Neural cell (in vitro differentiated cells): Measurements from ENCODE around the gene MED20. TPM values are rescaled to one million over a fixed set of nuclear protein-coding genes. Genes with fewer than 3 reads are reported as not detected.

Experiments used
- H2AFZ ChIP-seq: fragments of 200-600, 300-800 bp; sonication (generic), shearing (Covaris generic); 2 replicates; pipeline ENCODE4 v1.6.0; 2014; ENCODE audit warnings: low read depth, mild to moderate bottlenecking, antibody characterized with exemption, low read length, moderate library complexity
- H3F3A ChIP-seq: fragments of 200-600 bp; shearing (Covaris generic); 2 replicates; pipeline ENCODE4 v1.6.1; 2016; ENCODE audit warnings: mild to moderate bottlenecking, moderate library complexity, mixed read lengths, antibody characterized with exemption, low read length; ENCODE audit not compliant: insufficient read depth, poor library complexity, severe bottlenecking
- H3K27ac ChIP-seq: fragments of 200-600, 300-800 bp; sonication (generic), shearing (Covaris generic); 2 replicates; pipeline ENCODE4 v1.5.1; 2014; ENCODE audit warnings: mild to moderate bottlenecking, low read length, moderate library complexity
- H3K27me3 ChIP-seq: fragments of 300-800, 200-600 bp; sonication (generic), shearing (Covaris generic); 2 replicates; pipeline ENCODE4 v1.6.0; 2014; ENCODE audit warnings: mild to moderate bottlenecking, low read depth, low read length, moderate library complexity; ENCODE audit not compliant: insufficient read depth
- H3K36me3 ChIP-seq: fragments of 300-800, 200-600 bp; sonication (generic), shearing (Covaris generic); 2 replicates; pipeline ENCODE4 v1.5.1; 2014; ENCODE audit warnings: mild to moderate bottlenecking, antibody characterized with exemption, low read length, moderate library complexity; ENCODE audit not compliant: insufficient read depth
- H3K4me2 ChIP-seq: fragments of 300-800, 200-600 bp; sonication (generic), shearing (Covaris generic); 2 replicates; pipeline ENCODE4 v1.6.0; 2014; ENCODE audit warnings: mild to moderate bottlenecking, low read length
- H3K4me3 ChIP-seq: fragments of 300-800, 200-600 bp; sonication (generic), shearing (Covaris generic); 2 replicates; pipeline ENCODE4 v1.5.1; 2014; ENCODE audit warnings: mild to moderate bottlenecking, low read length, moderate library complexity
- H3K79me2 ChIP-seq: fragments of 200-600 bp; shearing (Covaris generic); replicated peaks from 2 replicates; pipeline ENCODE4 v1.6.0; 2014; ENCODE audit warnings: mild to moderate bottlenecking, low read length, moderate library complexity; ENCODE audit not compliant: insufficient read depth
- H3K9ac ChIP-seq: fragments of 300-800, 200-600 bp; sonication (generic), shearing (Covaris generic); 2 replicates; pipeline ENCODE4 v1.6.1; 2016; ENCODE audit warnings: mild to moderate bottlenecking, low read length, mixed read lengths
- H3K9me2 ChIP-seq: fragments of 200-600 bp; shearing (Covaris generic); 2 replicates; pipeline ENCODE4 v1.6.1; 2016; ENCODE audit warnings: mild to moderate bottlenecking, low read length, mixed read lengths; ENCODE audit not compliant: insufficient read depth
- H3K9me3 ChIP-seq: fragments of 200-600, 300-800 bp; sonication (generic), shearing (Covaris generic); 2 replicates; pipeline ENCODE4 v1.6.1; 2016; ENCODE audit warnings: mild to moderate bottlenecking, mixed run types, low read length, moderate library complexity, mixed read lengths
- H4K20me1 ChIP-seq: fragments of 200-600 bp; shearing (Covaris generic); 2 replicates; pipeline ENCODE4 v1.6.1; 2016; ENCODE audit warnings: mild to moderate bottlenecking, mixed run types; ENCODE audit not compliant: insufficient read depth
- CTCF ChIP-seq: fragments of 450-650 bp; IDR thresholded peaks from 2 replicates; pipeline ENCODE4 v1.5.1; 2014; ENCODE audit warnings: antibody characterized with exemption, mild to moderate bottlenecking, moderate library complexity; ENCODE audit not compliant: poor library complexity, severe bottlenecking
- EP300 ChIP-seq: fragments of 450-650 bp; conservative IDR thresholded peaks from 2 replicates; pipeline ENCODE4 v1.6.1; 2014; ENCODE audit warnings: antibody characterized with exemption, mild to moderate bottlenecking, moderate library complexity; ENCODE audit not compliant: poor library complexity, severe bottlenecking
- EZH2 ChIP-seq: fragments of 200-600, 300-800 bp; shearing (Covaris generic), sonication (generic); IDR thresholded peaks from 2 replicates; pipeline ENCODE4 v1.6.1; 2014; ENCODE audit warnings: antibody characterized with exemption, low read length, borderline replicate concordance, mild to moderate bottlenecking; ENCODE audit not compliant: insufficient read depth, poor library complexity, severe bottlenecking
- MXI1 ChIP-seq: fragments of 450-650 bp; conservative IDR thresholded peaks from 2 replicates; pipeline ENCODE4 v1.6.1; 2014; ENCODE audit warnings: antibody characterized with exemption, mild to moderate bottlenecking; ENCODE audit not compliant: poor library complexity, severe bottlenecking
- POLR2AphosphoS5 ChIP-seq: IDR thresholded peaks from 2 replicates; pipeline ENCODE4 v1.6.1; 2012
- RAD21 ChIP-seq: fragments of 450-650 bp; conservative IDR thresholded peaks from 2 replicates; pipeline ENCODE4 v1.6.1; 2014; ENCODE audit warnings: antibody characterized with exemption, mild to moderate bottlenecking, moderate library complexity
- REST ChIP-seq: IDR thresholded peaks from 2 replicates; pipeline ENCODE4 v1.6.1; 2012; ENCODE audit warnings: borderline replicate concordance
- SMC3 ChIP-seq: fragments of 450-650 bp; conservative IDR thresholded peaks from 2 replicates; pipeline ENCODE4 v1.6.1; 2014; ENCODE audit warnings: antibody characterized with exemption, mild to moderate bottlenecking, moderate library complexity; ENCODE audit not compliant: poor library complexity
- TAF1 ChIP-seq: IDR thresholded peaks from 2 replicates; pipeline ENCODE4 v1.6.1; 2012; ENCODE audit warnings: low read depth
- polyA plus RNA-seq: library from polyadenylated mRNA; depleted of rRNA; stranded (reverse); fragments of >200 nt; gene quantifications from 2 replicates; pipeline ENCODE4 v1.2.3, GENCODE V29; 2014

MED20 gene
- polyA plus RNA-seq, 1 donor from 2014 or later: 21.2 TPM

GRCh38 chr6:41967312-41968287 is 46.7 kb upstream of the MED20 start:
- H3K9ac ChIP-seq: no peak overlapping the region
- H3K9me3 ChIP-seq: no peaks in the 10 kb centered on the region
- no peaks in the 10 kb centered on the region for H3K79me2 ChIP-seq
- H3K27me3 ChIP-seq: no peaks in the 10 kb centered on the region
- no peak overlapping the region for H3K27ac ChIP-seq
- H3K9me2 ChIP-seq: no peaks in the 10 kb centered on the region
- no peak overlapping the region for H3K4me3 ChIP-seq
- H3F3A ChIP-seq: no peaks in the 10 kb centered on the region
- H3K36me3 ChIP-seq: no peaks in the 10 kb centered on the region
- no peak for TF ChIP-seq POLR2AphosphoS5
- TF ChIP-seq MXI1: no peak
- TF ChIP-seq CTCF: no peak
- TF ChIP-seq SMC3: no peak
- TF ChIP-seq TAF1: no peak
- no peak for TF ChIP-seq EZH2
- TF ChIP-seq EP300: no peak
- no peak for TF ChIP-seq RAD21
- TF ChIP-seq REST: no peak
- H4K20me1 ChIP-seq: no peaks in the 10 kb centered on the region
- H3K4me2 ChIP-seq: no peak overlapping the region
- no peak overlapping the region for H2AFZ ChIP-seq

GRCh38 chr6:41966961-41967311 is 46.0 kb upstream of the MED20 start:
- H4K20me1 ChIP-seq: no peaks in the 10 kb centered on the region
- H2AFZ ChIP-seq: no peak overlapping the region
- no peak overlapping the region for H3K27ac ChIP-seq
- no peak overlapping the region for H3K9ac ChIP-seq
- H3K27me3 ChIP-seq: no peaks in the 10 kb centered on the region
- H3K4me3 ChIP-seq: no peak overlapping the region
- no peak overlapping the region for H3K4me2 ChIP-seq
- no peaks in the 10 kb centered on the region for H3F3A ChIP-seq
- H3K9me3 ChIP-seq: no peaks in the 10 kb centered on the region
- TF ChIP-seq SMC3 (no peak), EZH2 (no peak)
- no peaks in the 10 kb centered on the region for H3K9me2 ChIP-seq
- no peaks in the 10 kb centered on the region for H3K36me3 ChIP-seq
- H3K79me2 ChIP-seq: no peaks in the 10 kb centered on the region
